ENCODE data around the gene NALCN.

- no peak for TF ChIP-seq POLR2A (IDR thresholded peaks at IDR 0.05; ENCODE audit: control extremely low read depth in 1 of 2, low read depth in 2 of 2, low read length in 2 of 2)
- TF ChIP-seq, protein P1, sequence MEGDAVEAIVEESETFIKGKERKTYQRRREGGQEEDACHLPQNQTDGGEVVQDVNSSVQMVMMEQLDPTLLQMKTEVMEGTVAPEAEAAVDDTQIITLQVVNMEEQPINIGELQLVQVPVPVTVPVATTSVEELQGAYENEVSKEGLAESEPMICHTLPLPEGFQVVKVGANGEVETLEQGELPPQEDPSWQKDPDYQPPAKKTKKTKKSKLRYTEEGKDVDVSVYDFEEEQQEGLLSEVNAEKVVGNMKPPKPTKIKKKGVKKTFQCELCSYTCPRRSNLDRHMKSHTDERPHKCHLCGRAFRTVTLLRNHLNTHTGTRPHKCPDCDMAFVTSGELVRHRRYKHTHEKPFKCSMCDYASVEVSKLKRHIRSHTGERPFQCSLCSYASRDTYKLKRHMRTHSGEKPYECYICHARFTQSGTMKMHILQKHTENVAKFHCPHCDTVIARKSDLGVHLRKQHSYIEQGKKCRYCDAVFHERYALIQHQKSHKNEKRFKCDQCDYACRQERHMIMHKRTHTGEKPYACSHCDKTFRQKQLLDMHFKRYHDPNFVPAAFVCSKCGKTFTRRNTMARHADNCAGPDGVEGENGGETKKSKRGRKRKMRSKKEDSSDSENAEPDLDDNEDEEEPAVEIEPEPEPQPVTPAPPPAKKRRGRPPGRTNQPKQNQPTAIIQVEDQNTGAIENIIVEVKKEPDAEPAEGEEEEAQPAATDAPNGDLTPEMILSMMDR (IDR thresholded peaks at IDR 0.05; ENCODE audit: control extremely low read depth in 1 of 3, insufficient read depth in 1 of 3, low read depth in 1 of 3, low read length in 3 of 3): peak in 2 of 3 experiments; percentile 34 to 43; a peak in 2 of 4 replicates
- peak; percentile 33 to 35 for TF ChIP-seq RAD21 (IDR thresholded peaks at IDR 0.05 in 1 of 2, conservative IDR thresholded peaks at IDR 0.05 in 1 of 2; ENCODE audit: low read depth in 2 of 2, low read length in 2 of 2)
- TF ChIP-seq SIN3A (conservative IDR thresholded peaks at IDR 0.05 in 1 of 2, IDR thresholded peaks at IDR 0.05 in 1 of 2; ENCODE audit: low read depth in 1 of 2, low read length in 2 of 2): no peak
- no peak for TF ChIP-seq NRF1 (IDR thresholded peaks at IDR 0.05; ENCODE audit: low read depth, low read length)
- TF ChIP-seq KDM1A (IDR thresholded peaks at IDR 0.05; ENCODE audit: borderline replicate concordance, low read length): no peak
- TF ChIP-seq RFX5 (IDR thresholded peaks at IDR 0.05; ENCODE audit: borderline replicate concordance, low read depth, low read length): no peak
- TF ChIP-seq EP300 (IDR thresholded peaks at IDR 0.05; ENCODE audit: borderline replicate concordance in 1 of 2, low read depth in 2 of 2, low read length in 2 of 2): no peak
- TF ChIP-seq, protein P2, sequence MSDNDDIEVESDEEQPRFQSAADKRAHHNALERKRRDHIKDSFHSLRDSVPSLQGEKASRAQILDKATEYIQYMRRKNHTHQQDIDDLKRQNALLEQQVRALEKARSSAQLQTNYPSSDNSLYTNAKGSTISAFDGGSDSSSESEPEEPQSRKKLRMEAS (IDR thresholded peaks at IDR 0.05): no peak
- TF ChIP-seq EZH2 (IDR thresholded peaks at IDR 0.05; ENCODE audit: low read depth, low read length, severe bottlenecking): no peak
- no peak for TF ChIP-seq POLR2AphosphoS5 (IDR thresholded peaks at IDR 0.05; ENCODE audit: low read depth, low read length)
Observed at GRCh38 chr13:101155920-101156319, 260.4 kb downstream of the NALCN start.

All from H1 (cell line).